WTC11 (cell line): ENCODE measurements around the gene TYRP1.

ENCODE experiments used
- CREB1 ChIP-seq: sonication (generic); formaldehyde crosslinking; IDR thresholded peaks from 2 replicates; pipeline ENCODE4 v1.8.0; 2023; ENCODE audit warnings: mild to moderate bottlenecking, missing genetic modification reagents
- ELF4 ChIP-seq: sonication (generic); formaldehyde crosslinking; IDR thresholded peaks from 2 replicates; pipeline ENCODE4 v1.8.1; 2022; ENCODE audit warnings: low read depth, mild to moderate bottlenecking, moderate library complexity, missing genetic modification reagents
- GABPB1 ChIP-seq: sonication (generic); formaldehyde crosslinking; IDR thresholded peaks from 2 replicates; pipeline ENCODE4 v1.8.1; 2023; ENCODE audit warnings: mild to moderate bottlenecking, missing genetic modification reagents
- NFE2L1 ChIP-seq: sonication (generic); formaldehyde crosslinking; IDR thresholded peaks from 2 replicates; pipeline ENCODE4 v1.8.1; 2023; ENCODE audit warnings: missing genetic modification reagents
- NR1H2 ChIP-seq: sonication (generic); formaldehyde crosslinking; IDR thresholded peaks from 2 replicates; pipeline ENCODE4 v1.9.0; 2021; ENCODE audit warnings: mild to moderate bottlenecking, moderate library complexity, missing genetic modification reagents
- SMAD3 ChIP-seq: sonication (generic); formaldehyde crosslinking; IDR thresholded peaks from 2 replicates; pipeline ENCODE4 v1.8.0; 2022; ENCODE audit warnings: missing genetic modification reagents, mild to moderate bottlenecking, borderline replicate concordance
- SP1 ChIP-seq: sonication (generic); formaldehyde crosslinking; conservative IDR thresholded peaks from 2 replicates; pipeline ENCODE4 v1.8.1; 2022; ENCODE audit warnings: missing genetic modification reagents
- TP53 ChIP-seq: sonication (generic); formaldehyde crosslinking; IDR thresholded peaks from 2 replicates; pipeline ENCODE4 v1.8.1; 2023; ENCODE audit warnings: mild to moderate bottlenecking, missing genetic modification reagents
- ZNF232 ChIP-seq: sonication (generic); formaldehyde crosslinking; IDR thresholded peaks from 2 replicates; pipeline ENCODE4 v1.8.0; 2022; ENCODE audit warnings: mild to moderate bottlenecking, missing genetic modification reagents
- TF ChIP-seq, protein P1 (sequence below): fragments of 200-600 bp; IDR thresholded peaks from 2 replicates; pipeline ENCODE4 v1.8.0; 2022; ENCODE audit warnings: antibody characterized with exemption
- TF ChIP-seq, protein P2 (sequence below): sonication (generic); formaldehyde crosslinking; IDR thresholded peaks from 2 replicates; pipeline ENCODE4 v1.8.0; 2022; ENCODE audit warnings: mild to moderate bottlenecking, missing genetic modification reagents
- TF ChIP-seq, protein P3 (sequence below): sonication (generic); formaldehyde crosslinking; IDR thresholded peaks from 2 replicates; pipeline ENCODE4 v1.8.1; 2022; ENCODE audit warnings: low read depth, mild to moderate bottlenecking, moderate library complexity, missing genetic modification reagents, borderline replicate concordance
- TF ChIP-seq, protein P4 (sequence below): fragments of 250-450 bp; sonication (Bioruptor Pico); IDR thresholded peaks from 2 replicates; pipeline ENCODE4 v1.8.0; 2021; ENCODE audit warnings: mild to moderate bottlenecking

DNA sequence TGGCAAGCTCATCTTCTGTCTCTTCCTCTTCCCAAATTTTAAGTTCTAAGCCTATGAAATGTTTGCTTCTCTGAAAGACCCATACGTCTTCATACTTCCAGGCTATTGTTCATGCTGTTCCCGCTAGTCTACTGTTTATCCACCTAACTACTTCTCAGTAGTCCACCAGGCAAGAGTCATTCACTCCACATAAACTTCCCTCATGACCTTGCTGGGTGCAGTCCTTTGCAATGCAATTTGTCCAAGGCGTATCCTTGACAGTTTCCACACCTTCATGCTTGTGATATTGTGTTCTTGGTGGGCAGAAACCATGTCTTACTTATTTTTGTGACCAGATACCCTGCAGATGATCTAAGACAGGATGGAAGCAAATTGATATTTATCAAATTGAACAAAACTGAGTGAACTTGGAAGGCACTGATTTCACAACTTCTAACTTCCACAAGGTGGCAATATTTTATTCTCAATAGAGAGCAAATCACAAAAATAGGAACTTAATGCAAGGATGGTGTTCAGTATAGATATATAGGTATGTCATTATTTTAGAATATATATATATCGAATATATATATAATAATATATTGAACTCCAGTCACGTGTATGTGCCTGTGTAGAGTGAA, 30.3 kb downstream of the TYRP1 start:
- TF ChIP-seq, protein P1, sequence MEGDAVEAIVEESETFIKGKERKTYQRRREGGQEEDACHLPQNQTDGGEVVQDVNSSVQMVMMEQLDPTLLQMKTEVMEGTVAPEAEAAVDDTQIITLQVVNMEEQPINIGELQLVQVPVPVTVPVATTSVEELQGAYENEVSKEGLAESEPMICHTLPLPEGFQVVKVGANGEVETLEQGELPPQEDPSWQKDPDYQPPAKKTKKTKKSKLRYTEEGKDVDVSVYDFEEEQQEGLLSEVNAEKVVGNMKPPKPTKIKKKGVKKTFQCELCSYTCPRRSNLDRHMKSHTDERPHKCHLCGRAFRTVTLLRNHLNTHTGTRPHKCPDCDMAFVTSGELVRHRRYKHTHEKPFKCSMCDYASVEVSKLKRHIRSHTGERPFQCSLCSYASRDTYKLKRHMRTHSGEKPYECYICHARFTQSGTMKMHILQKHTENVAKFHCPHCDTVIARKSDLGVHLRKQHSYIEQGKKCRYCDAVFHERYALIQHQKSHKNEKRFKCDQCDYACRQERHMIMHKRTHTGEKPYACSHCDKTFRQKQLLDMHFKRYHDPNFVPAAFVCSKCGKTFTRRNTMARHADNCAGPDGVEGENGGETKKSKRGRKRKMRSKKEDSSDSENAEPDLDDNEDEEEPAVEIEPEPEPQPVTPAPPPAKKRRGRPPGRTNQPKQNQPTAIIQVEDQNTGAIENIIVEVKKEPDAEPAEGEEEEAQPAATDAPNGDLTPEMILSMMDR: no peak
- TF ChIP-seq SMAD3 (CRISPR knock-in tag): no peak
- TF ChIP-seq, protein P2, sequence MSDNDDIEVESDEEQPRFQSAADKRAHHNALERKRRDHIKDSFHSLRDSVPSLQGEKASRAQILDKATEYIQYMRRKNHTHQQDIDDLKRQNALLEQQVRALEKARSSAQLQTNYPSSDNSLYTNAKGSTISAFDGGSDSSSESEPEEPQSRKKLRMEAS: no peak
- no peak for TF ChIP-seq TP53 (CRISPR knock-in tag)
- TF ChIP-seq, protein P3, sequence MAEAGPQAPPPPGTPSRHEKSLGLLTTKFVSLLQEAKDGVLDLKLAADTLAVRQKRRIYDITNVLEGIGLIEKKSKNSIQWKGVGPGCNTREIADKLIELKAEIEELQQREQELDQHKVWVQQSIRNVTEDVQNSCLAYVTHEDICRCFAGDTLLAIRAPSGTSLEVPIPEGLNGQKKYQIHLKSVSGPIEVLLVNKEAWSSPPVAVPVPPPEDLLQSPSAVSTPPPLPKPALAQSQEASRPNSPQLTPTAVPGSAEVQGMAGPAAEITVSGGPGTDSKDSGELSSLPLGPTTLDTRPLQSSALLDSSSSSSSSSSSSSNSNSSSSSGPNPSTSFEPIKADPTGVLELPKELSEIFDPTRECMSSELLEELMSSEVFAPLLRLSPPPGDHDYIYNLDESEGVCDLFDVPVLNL (CRISPR knock-in tag): no peak
- no peak for TF ChIP-seq NFE2L1
- TF ChIP-seq, protein P4, sequence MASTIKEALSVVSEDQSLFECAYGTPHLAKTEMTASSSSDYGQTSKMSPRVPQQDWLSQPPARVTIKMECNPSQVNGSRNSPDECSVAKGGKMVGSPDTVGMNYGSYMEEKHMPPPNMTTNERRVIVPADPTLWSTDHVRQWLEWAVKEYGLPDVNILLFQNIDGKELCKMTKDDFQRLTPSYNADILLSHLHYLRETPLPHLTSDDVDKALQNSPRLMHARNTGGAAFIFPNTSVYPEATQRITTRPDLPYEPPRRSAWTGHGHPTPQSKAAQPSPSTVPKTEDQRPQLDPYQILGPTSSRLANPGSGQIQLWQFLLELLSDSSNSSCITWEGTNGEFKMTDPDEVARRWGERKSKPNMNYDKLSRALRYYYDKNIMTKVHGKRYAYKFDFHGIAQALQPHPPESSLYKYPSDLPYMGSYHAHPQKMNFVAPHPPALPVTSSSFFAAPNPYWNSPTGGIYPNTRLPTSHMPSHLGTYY: no peak
- no peak for TF ChIP-seq ZNF232 (CRISPR knock-in tag)
- TF ChIP-seq GABPB1 (CRISPR knock-in tag): no peak
- no peak for TF ChIP-seq CREB1 (CRISPR knock-in tag)
- no peak for TF ChIP-seq SP1 (CRISPR knock-in tag)
- no peak for TF ChIP-seq ELF4 (CRISPR knock-in tag)
- no peak for TF ChIP-seq NR1H2 (CRISPR knock-in tag)
